K562 (cell line): ENCODE data around the gene CCDC9. TPM values are rescaled to one million over a fixed set of nuclear protein-coding genes. Genes with fewer than 3 reads are reported as not detected.

ENCODE experiments used
- E2F5 ChIP-seq: sonication (generic); formaldehyde crosslinking; IDR thresholded peaks from 2 replicates; pipeline ENCODE4 v1.8.0; 2022; ENCODE audit warnings: mild to moderate bottlenecking, missing genetic modification reagents
- HDAC2 ChIP-seq: fragments of 450-650 bp; IDR thresholded peaks from 2 replicates; pipeline ENCODE4 v1.6.1; 2016; ENCODE audit warnings: mild to moderate bottlenecking
- MAFF ChIP-seq: IDR thresholded peaks from 2 replicates; pipeline ENCODE4 v1.6.1; 2012; ENCODE audit warnings: low read length, improper control_type of control experiment
- MAZ ChIP-seq, 2 experiments: fragments of 450-650 bp in 1 of 2; sonication (generic) in 1 of 2; formaldehyde crosslinking; IDR thresholded peaks in 1 of 2; conservative IDR thresholded peaks in 1 of 2; 2 replicates each; pipeline versions ENCODE4 v1.4.0 to v1.5.0; 2020; ENCODE audit warnings: mild to moderate bottlenecking in 1 of 2, missing genetic modification reagents in 1 of 2
- NONO ChIP-seq, 2 experiments: fragments of 200-400 bp in 1 of 2; fragments of 450-650 bp in 1 of 2; formaldehyde crosslinking in 1 of 2; IDR thresholded peaks; 2 replicates each; pipeline ENCODE4 v1.6.1; 2017; ENCODE audit warnings: low read depth in 2 of 2, mild to moderate bottlenecking in 2 of 2, moderate library complexity in 2 of 2, low read length in 1 of 2
- RB1 ChIP-seq: fragments of 450-650 bp; IDR thresholded peaks from 2 replicates; pipeline ENCODE4 v1.6.1; 2017; ENCODE audit warnings: low read depth, mild to moderate bottlenecking
- RFX7 ChIP-seq: fragments of 250-450 bp; sonication (Bioruptor Pico); IDR thresholded peaks from 2 replicates; pipeline ENCODE4 v1.5.1; 2021; ENCODE audit warnings: mild to moderate bottlenecking
- SETDB1 ChIP-seq: IDR thresholded peaks from one replicate; pipeline ENCODE4 v1.6.1; 2012; ENCODE audit warnings: low read length, control low read depth, inconsistent platforms
- SP2 ChIP-seq: IDR thresholded peaks from 2 replicates; pipeline ENCODE4 v1.6.1; 2011; ENCODE audit warnings: mild to moderate bottlenecking, low read depth, low read length, moderate library complexity; ENCODE audit not compliant: poor library complexity, severe bottlenecking; ENCODE audit errors: extremely low read depth
- SREBF1 ChIP-seq: fragments of 150-350 bp; IDR thresholded peaks from 2 replicates; pipeline ENCODE4 v1.6.1; 2014; ENCODE audit warnings: antibody characterized with exemption, low read depth, low read length, borderline replicate concordance
- STAT5A ChIP-seq: IDR thresholded peaks from 2 replicates; pipeline ENCODE4 v1.6.1; 2012; ENCODE audit warnings: low read length, inconsistent platforms, borderline replicate concordance
- ZFX ChIP-seq: sonication (generic); formaldehyde crosslinking; IDR thresholded peaks from 2 replicates; pipeline ENCODE4 v1.8.0; 2022; ENCODE audit warnings: mild to moderate bottlenecking, missing genetic modification reagents, moderate library complexity
- ZKSCAN3 ChIP-seq: fragments of 250-450 bp; sonication (Bioruptor Pico); IDR thresholded peaks from 2 replicates; pipeline ENCODE4 v1.4.0; 2020
- ZNF212 ChIP-seq: fragments of 450-650 bp; formaldehyde crosslinking; IDR thresholded peaks from 2 replicates; pipeline ENCODE4 v1.4.0; 2020; ENCODE audit warnings: mild to moderate bottlenecking
- ZNF217 ChIP-seq: sonication (generic); formaldehyde crosslinking; IDR thresholded peaks from 2 replicates; pipeline ENCODE4 v1.8.0; 2022; ENCODE audit warnings: mild to moderate bottlenecking, missing genetic modification reagents
- ZNF431 ChIP-seq: sonication (generic); formaldehyde crosslinking; IDR thresholded peaks from 2 replicates; pipeline ENCODE4 v1.8.0; 2022; ENCODE audit warnings: mild to moderate bottlenecking, missing genetic modification reagents
- ZNF436 ChIP-seq: fragments of 250-450, 450-650 bp; sonication (Bioruptor Pico); formaldehyde crosslinking; IDR thresholded peaks from 2 replicates; pipeline ENCODE4 v1.7.0; 2020; ENCODE audit warnings: mild to moderate bottlenecking
- ZNF444 ChIP-seq: fragments of 250-450 bp; sonication (Bioruptor Pico); IDR thresholded peaks from 2 replicates; pipeline ENCODE4 v1.4.0; 2020; ENCODE audit warnings: mild to moderate bottlenecking, moderate library complexity
- ZNF586 ChIP-seq: fragments of 450-650 bp; formaldehyde crosslinking; conservative IDR thresholded peaks from 2 replicates; pipeline ENCODE4 v1.4.0; 2020; ENCODE audit warnings: mild to moderate bottlenecking, moderate library complexity
- ZNF699 ChIP-seq: fragments of 250-450 bp; sonication (Bioruptor Pico); IDR thresholded peaks from 2 replicates; pipeline ENCODE4 v1.8.0; 2021; ENCODE audit warnings: mild to moderate bottlenecking, moderate library complexity; ENCODE audit not compliant: insufficient replicate concordance
- polyA plus RNA-seq, 8 experiments: library from polyadenylated mRNA; depleted of rRNA in 4 of 8; stranded (reverse) in 5 of 8; unstranded in 3 of 8; fragments of >200 nt; fragmentation: Nextera tagmentation in 2 of 8; fragmentation: Illumina TruSeq in 1 of 8; extraction: Ambion mirVana in 2 of 8; extraction: Trizol in 1 of 8; gene quantifications; 2 replicates each; pipeline versions ENCODE4 v1.2.1 to v1.2.3, GENCODE V29; 2011 to 2014; ENCODE audit warnings: inconsistent platforms in 1 of 8, missing spikeins in 1 of 8
- total RNA-seq, 7 experiments: library from RNA; depleted of rRNA in 6 of 7; stranded (reverse); fragments of >200 nt in 6 of 7; fragmentation: Illumina TruSeq in 2 of 7; extraction: Trizol in 2 of 7; gene quantifications; 2 replicates each; pipeline versions ENCODE4 v1.2.1 to v1.2.3, GENCODE V29; 2011 to 2021; ENCODE audit warnings: low replicate concordance in 1 of 7
- TF ChIP-seq, protein P1 (sequence below), 2 experiments: IDR thresholded peaks; 2 replicates each; pipeline ENCODE4 v1.6.1; 2011; ENCODE audit warnings: borderline replicate concordance in 1 of 2, control low read depth in 1 of 2, low read depth in 1 of 2, low read length in 1 of 2, mild to moderate bottlenecking in 1 of 2, mixed read lengths in 1 of 2, moderate library complexity in 1 of 2; ENCODE audit not compliant: insufficient read depth in 1 of 2, insufficient read length in 1 of 2, poor library complexity in 1 of 2, severe bottlenecking in 1 of 2; ENCODE audit errors: extremely low read depth in 1 of 2
- TF ChIP-seq, protein P2 (sequence below): conservative IDR thresholded peaks from 2 replicates; pipeline ENCODE4 v1.6.1; 2011; ENCODE audit warnings: low read depth, mild to moderate bottlenecking, low read length; ENCODE audit not compliant: control insufficient read depth
- TF ChIP-seq, protein P3 (sequence below): fragments of 200-400 bp; formaldehyde crosslinking; IDR thresholded peaks from 2 replicates; pipeline ENCODE4 v1.6.1; 2017; ENCODE audit warnings: mild to moderate bottlenecking, low read depth, low read length, moderate library complexity

CCDC9 gene
- total and polyA plus RNA-seq, 9 of the 15 experiments (the other 6 are each of a cell fraction or from before 2014, with no cell fraction given): 0.23 to 38.6 (median 8.4) TPM

- no peak for TF ChIP-seq SP2
- no peak for TF ChIP-seq ZNF699 (CRISPR knock-in tag)
- 0 out of 4 replicates have a peak, but pooled peaks of 1 of the 2 experiments have one; percentile 53 for TF ChIP-seq NONO (IDR thresholded peaks at IDR 0.05; ENCODE audit: low read depth in 2 of 2, low read length in 1 of 2)
- TF ChIP-seq RB1: peak; percentile 63
- TF ChIP-seq SETDB1: no peak
- TF ChIP-seq ZNF436 (CRISPR knock-in tag): no peak
- TF ChIP-seq STAT5A: 0 out of 2 replicates have a peak, but pooled peaks have one; percentile 1
- no peak for TF ChIP-seq MAFF
- TF ChIP-seq SREBF1: no peak
- TF ChIP-seq, protein P1, sequence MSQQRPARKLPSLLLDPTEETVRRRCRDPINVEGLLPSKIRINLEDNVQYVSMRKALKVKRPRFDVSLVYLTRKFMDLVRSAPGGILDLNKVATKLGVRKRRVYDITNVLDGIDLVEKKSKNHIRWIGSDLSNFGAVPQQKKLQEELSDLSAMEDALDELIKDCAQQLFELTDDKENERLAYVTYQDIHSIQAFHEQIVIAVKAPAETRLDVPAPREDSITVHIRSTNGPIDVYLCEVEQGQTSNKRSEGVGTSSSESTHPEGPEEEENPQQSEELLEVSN (IDR thresholded peaks at IDR 0.05; ENCODE audit: borderline replicate concordance in 1 of 2, extremely low read depth in 1 of 2, insufficient read depth in 1 of 2, insufficient read length in 1 of 2, low read depth in 1 of 2, low read length in 1 of 2, poor library complexity in 1 of 2, severe bottlenecking in 1 of 2): peak; percentile 61 to 93
- TF ChIP-seq HDAC2: no peak
- 0 out of 2 replicates have a peak, but pooled peaks have one; percentile 41 for TF ChIP-seq ZNF431 (CRISPR knock-in tag)
- TF ChIP-seq ZNF586: no peak
- TF ChIP-seq, protein P2, sequence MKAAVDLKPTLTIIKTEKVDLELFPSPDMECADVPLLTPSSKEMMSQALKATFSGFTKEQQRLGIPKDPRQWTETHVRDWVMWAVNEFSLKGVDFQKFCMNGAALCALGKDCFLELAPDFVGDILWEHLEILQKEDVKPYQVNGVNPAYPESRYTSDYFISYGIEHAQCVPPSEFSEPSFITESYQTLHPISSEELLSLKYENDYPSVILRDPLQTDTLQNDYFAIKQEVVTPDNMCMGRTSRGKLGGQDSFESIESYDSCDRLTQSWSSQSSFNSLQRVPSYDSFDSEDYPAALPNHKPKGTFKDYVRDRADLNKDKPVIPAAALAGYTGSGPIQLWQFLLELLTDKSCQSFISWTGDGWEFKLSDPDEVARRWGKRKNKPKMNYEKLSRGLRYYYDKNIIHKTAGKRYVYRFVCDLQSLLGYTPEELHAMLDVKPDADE: no peak; the same call in 1 of the 2 replicates
- TF ChIP-seq ZFX (CRISPR knock-in tag): peak; percentile 95
- TF ChIP-seq E2F5 (CRISPR knock-in tag): no peak
- TF ChIP-seq, protein P3, sequence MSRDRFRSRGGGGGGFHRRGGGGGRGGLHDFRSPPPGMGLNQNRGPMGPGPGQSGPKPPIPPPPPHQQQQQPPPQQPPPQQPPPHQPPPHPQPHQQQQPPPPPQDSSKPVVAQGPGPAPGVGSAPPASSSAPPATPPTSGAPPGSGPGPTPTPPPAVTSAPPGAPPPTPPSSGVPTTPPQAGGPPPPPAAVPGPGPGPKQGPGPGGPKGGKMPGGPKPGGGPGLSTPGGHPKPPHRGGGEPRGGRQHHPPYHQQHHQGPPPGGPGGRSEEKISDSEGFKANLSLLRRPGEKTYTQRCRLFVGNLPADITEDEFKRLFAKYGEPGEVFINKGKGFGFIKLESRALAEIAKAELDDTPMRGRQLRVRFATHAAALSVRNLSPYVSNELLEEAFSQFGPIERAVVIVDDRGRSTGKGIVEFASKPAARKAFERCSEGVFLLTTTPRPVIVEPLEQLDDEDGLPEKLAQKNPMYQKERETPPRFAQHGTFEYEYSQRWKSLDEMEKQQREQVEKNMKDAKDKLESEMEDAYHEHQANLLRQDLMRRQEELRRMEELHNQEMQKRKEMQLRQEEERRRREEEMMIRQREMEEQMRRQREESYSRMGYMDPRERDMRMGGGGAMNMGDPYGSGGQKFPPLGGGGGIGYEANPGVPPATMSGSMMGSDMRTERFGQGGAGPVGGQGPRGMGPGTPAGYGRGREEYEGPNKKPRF: no peak
- TF ChIP-seq ZNF212 (CRISPR knock-in tag): 0 out of 2 replicates have a peak, but pooled peaks have one; percentile 22
- TF ChIP-seq ZNF444: peak; percentile 89; the same call in 1 of the 2 replicates
- TF ChIP-seq ZNF217 (CRISPR knock-in tag): no peak
- no peak for TF ChIP-seq RFX7 (CRISPR knock-in tag)
- no peak for TF ChIP-seq ZKSCAN3 (CRISPR knock-in tag)
- TF ChIP-seq MAZ (CRISPR knock-in tag; conservative IDR thresholded peaks at IDR 0.05 in 1 of 2, IDR thresholded peaks at IDR 0.05 in 1 of 2): peak; percentile 81 to 97
Measured at GRCh38 chr19:47273313-47274070, 17.2 kb downstream of the CCDC9 start (continued).
